Endodermal cell (in vitro differentiated cells): ENCODE measurements around the gene PSMB3. TPM values are rescaled to one million over a fixed set of nuclear protein-coding genes. Genes with fewer than 3 reads are reported as not detected.

Experiments
- DNase-seq: peaks from one replicate; pipeline ENCODE4 v3.0.0-alpha.2; 2017
- H3K27ac ChIP-seq: 2 replicates; pipeline ENCODE4 v1.5.1; 2013; ENCODE audit warnings: mild to moderate bottlenecking, low read depth, low read length, moderate library complexity
- H3K27me3 ChIP-seq: 2 replicates; pipeline ENCODE4 v1.6.1; 2013; ENCODE audit warnings: mild to moderate bottlenecking, low read length, moderate library complexity; ENCODE audit not compliant: insufficient read depth, control insufficient read depth, poor library complexity, severe bottlenecking
- H3K36me3 ChIP-seq: 2 replicates; pipeline ENCODE4 v1.7.0; 2013; ENCODE audit warnings: mild to moderate bottlenecking, low read length, moderate library complexity; ENCODE audit not compliant: control insufficient read depth, insufficient read depth
- H3K4me1 ChIP-seq: one replicate; pipeline ENCODE4 v1.7.0; 2013; ENCODE audit warnings: low read length; ENCODE audit not compliant: control insufficient read depth, insufficient read depth
- H3K4me3 ChIP-seq: 2 replicates; pipeline ENCODE4 v1.5.1; 2013; ENCODE audit warnings: mild to moderate bottlenecking, low read length, moderate library complexity
- H3K9ac ChIP-seq: 2 replicates; pipeline ENCODE4 v1.6.1; 2013; ENCODE audit warnings: mild to moderate bottlenecking, low read length, moderate library complexity; ENCODE audit not compliant: poor library complexity, severe bottlenecking; ENCODE audit errors: extremely low read depth
- H3K9me3 ChIP-seq: 2 replicates; pipeline ENCODE4 v1.6.1; 2013; ENCODE audit warnings: mild to moderate bottlenecking, low read length, moderate library complexity; ENCODE audit not compliant: control insufficient read depth
- H3K27ac Mint-ChIP-seq: 2 replicates; pipeline ENCODE4 v1.8.0; 2020; ENCODE audit warnings: mixed read lengths
- H3K27me3 Mint-ChIP-seq: 2 replicates; pipeline ENCODE4 v1.8.0; 2021; ENCODE audit warnings: mild to moderate bottlenecking, mixed read lengths; ENCODE audit not compliant: insufficient read depth
- H3K36me3 Mint-ChIP-seq: 2 replicates; pipeline ENCODE4 v1.8.0; 2020; ENCODE audit warnings: low read depth, mixed read lengths
- H3K4me1 Mint-ChIP-seq: 2 replicates; pipeline ENCODE4 v1.8.0; 2020; ENCODE audit warnings: mixed read lengths
- H3K4me3 Mint-ChIP-seq: 2 replicates; pipeline ENCODE4 v1.8.0; 2020; ENCODE audit warnings: mild to moderate bottlenecking, moderate library complexity, mixed read lengths
- H3K9me3 Mint-ChIP-seq: 2 replicates; pipeline ENCODE4 v1.8.0; 2020; ENCODE audit warnings: mild to moderate bottlenecking, mixed read lengths
- CTCF ChIP-seq: fragments of 200-600 bp; sonication (generic); conservative IDR thresholded peaks from 2 replicates; pipeline ENCODE4 v1.5.0; 2021; ENCODE audit warnings: antibody characterized with exemption, mild to moderate bottlenecking
- WGBS, 2 experiments: methylation state at CpG; one replicate each; pipeline versions ENCODE4 v1.1.5 to v1.1.7; 2013; ENCODE audit warnings: missing lambda C conversion rate in 2 of 2, mixed read lengths in 1 of 2; ENCODE audit not compliant: insufficient coverage in 1 of 2, insufficient read length in 1 of 2; 5-methylcytosine and 5-hydroxymethylcytosine counted together
- total RNA-seq, 2 donors: library from RNA; stranded (reverse); fragmentation: NEBNext Ultra II Directional in 1 of 2; extraction: Animal tissue kit (Norgen Biotek cat#: 25700) in 1 of 2; gene quantifications; 2 replicates in 1 of 2; 3 replicates in 1 of 2; pipeline ENCODE4 v1.2.1, GENCODE V29; 2021

PSMB3 gene
- total RNA-seq, 2 donors from 2014 or later, result 192 to 244 TPM

GRCh38 chr17:38710985-38711384, 41.6 kb upstream of the PSMB3 start:
- DNase-seq, result no peak
- Histone ChIP-seq H3K4me3 (no peak overlapping the region), H3K4me1 (peaks cover 9% of the 10 kb centered on the region), H3K36me3 (peaks cover 72% of the 10 kb centered on the region), H3K9me3 (no peaks in the 10 kb centered on the region), H3K9ac (no peak overlapping the region), H3K27me3 (no peaks in the 10 kb centered on the region), H3K27ac (no peak overlapping the region)
- TF ChIP-seq CTCF, result no peak
- H3K9me3 Mint-ChIP-seq, result no peaks in the 10 kb centered on the region
- H3K27me3 Mint-ChIP-seq, result peaks cover 4% of the 10 kb centered on the region
- H3K36me3 Mint-ChIP-seq, result peaks cover 56% of the 10 kb centered on the region
- H3K4me3 Mint-ChIP-seq, result no peak overlapping the region
- WGBS, 2 experiments, result 82 to 93% methylated on average over 5 of the region's 5 CpGs
- H3K4me1 Mint-ChIP-seq, result peaks cover 31% of the 10 kb centered on the region
- no peak overlapping the region for H3K27ac Mint-ChIP-seq

GRCh38 chr17:38711792-38712571, 40.6 kb upstream of the PSMB3 start:
- WGBS, 2 experiments, result 93 to 94% methylated on average over 15 to 26 of the region's 26 CpGs
- H3K4me3 ChIP-seq, result no peak overlapping the region
- Mint-ChIP-seq H3K36me3 (peaks cover 60% of the 10 kb centered on the region), H3K27me3 (peaks cover 4% of the 10 kb centered on the region), H3K9me3 (no peaks in the 10 kb centered on the region), H3K27ac (no peak overlapping the region), H3K4me3 (no peak overlapping the region), H3K4me1 (peaks cover 24% of the 10 kb centered on the region)
- H3K27me3 ChIP-seq, result no peaks in the 10 kb centered on the region
- DNase-seq, result no peak
- no peaks in the 10 kb centered on the region for H3K9me3 ChIP-seq
- H3K4me1 ChIP-seq, result peaks cover 9% of the 10 kb centered on the region
- TF ChIP-seq CTCF, result no peak
- H3K36me3 ChIP-seq, result peaks cover 80% of the 10 kb centered on the region
- no peak overlapping the region for H3K27ac ChIP-seq
- no peak overlapping the region for H3K9ac ChIP-seq

- Histone ChIP-seq H3K27me3 (no peaks in the 10 kb centered on the region), H3K9ac (no peak overlapping the region), H3K27ac (no peak overlapping the region), H3K4me1 (peaks cover 9% of the 10 kb centered on the region), H3K4me3 (no peak overlapping the region), H3K9me3 (no peaks in the 10 kb centered on the region), H3K36me3 (peaks cover 80% of the 10 kb centered on the region)
- 88 to 100% methylated on average over 1 to 8 of the region's 10 CpGs for WGBS, 2 experiments
- H3K4me3 Mint-ChIP-seq, result no peak overlapping the region
- peaks cover 62% of the 10 kb centered on the region for H3K36me3 Mint-ChIP-seq
- no peak overlapping the region for H3K27ac Mint-ChIP-seq
- no peaks in the 10 kb centered on the region for H3K9me3 Mint-ChIP-seq
- TF ChIP-seq CTCF, result no peak
- DNase-seq, result no peak
- no peaks in the 10 kb centered on the region for H3K27me3 Mint-ChIP-seq
- H3K4me1 Mint-ChIP-seq, result peaks cover 19% of the 10 kb centered on the region
These were observed 39.9 kb upstream of the PSMB3 start for GRCh38 chr17:38712593-38712992.
